ENCODE data around the gene ZCCHC7.
A peak's percentile ranks its signal among the peaks of the same experiment; 100 is the strongest.

Gene ZCCHC7

DNA sequence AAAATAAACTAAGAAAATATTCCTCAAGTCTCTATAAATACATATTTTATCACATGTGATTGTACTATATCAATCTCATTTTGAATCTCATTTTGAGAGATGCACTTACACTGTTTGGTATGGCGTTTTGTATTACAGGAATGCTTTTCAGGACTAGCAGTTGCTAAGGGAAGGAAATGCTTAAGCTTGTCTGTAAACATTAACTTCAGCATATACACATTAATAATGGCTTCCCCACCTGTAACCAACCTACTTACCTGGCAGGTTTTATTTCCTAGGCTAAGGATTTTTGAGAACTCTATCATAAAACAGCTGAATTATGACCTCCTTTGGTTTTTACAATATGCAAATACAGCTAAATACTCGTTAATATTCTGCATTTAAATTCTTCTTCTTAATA is 161.2 kb downstream of the ZCCHC7 start:
- TF ChIP-seq, protein P1, sequence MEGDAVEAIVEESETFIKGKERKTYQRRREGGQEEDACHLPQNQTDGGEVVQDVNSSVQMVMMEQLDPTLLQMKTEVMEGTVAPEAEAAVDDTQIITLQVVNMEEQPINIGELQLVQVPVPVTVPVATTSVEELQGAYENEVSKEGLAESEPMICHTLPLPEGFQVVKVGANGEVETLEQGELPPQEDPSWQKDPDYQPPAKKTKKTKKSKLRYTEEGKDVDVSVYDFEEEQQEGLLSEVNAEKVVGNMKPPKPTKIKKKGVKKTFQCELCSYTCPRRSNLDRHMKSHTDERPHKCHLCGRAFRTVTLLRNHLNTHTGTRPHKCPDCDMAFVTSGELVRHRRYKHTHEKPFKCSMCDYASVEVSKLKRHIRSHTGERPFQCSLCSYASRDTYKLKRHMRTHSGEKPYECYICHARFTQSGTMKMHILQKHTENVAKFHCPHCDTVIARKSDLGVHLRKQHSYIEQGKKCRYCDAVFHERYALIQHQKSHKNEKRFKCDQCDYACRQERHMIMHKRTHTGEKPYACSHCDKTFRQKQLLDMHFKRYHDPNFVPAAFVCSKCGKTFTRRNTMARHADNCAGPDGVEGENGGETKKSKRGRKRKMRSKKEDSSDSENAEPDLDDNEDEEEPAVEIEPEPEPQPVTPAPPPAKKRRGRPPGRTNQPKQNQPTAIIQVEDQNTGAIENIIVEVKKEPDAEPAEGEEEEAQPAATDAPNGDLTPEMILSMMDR (IDR thresholded peaks at IDR 0.05; ENCODE audit: insufficient read depth, low read length, missing control alignments), result no peak
- ChIA-PET CTCF (interaction anchor here (1.0 kb wide), 1 partner anchor 22 kb away, joined by 3 read pairs; no protein-coding TSS in a partner anchor), POLR2A (no interaction called here)
- no peak overlapping the region for H3K4me3 ChIP-seq (ENCODE audit: low read depth, low read length)
- no peak for DNase-seq (ENCODE audit: low read depth, low spot score)

DNA sequence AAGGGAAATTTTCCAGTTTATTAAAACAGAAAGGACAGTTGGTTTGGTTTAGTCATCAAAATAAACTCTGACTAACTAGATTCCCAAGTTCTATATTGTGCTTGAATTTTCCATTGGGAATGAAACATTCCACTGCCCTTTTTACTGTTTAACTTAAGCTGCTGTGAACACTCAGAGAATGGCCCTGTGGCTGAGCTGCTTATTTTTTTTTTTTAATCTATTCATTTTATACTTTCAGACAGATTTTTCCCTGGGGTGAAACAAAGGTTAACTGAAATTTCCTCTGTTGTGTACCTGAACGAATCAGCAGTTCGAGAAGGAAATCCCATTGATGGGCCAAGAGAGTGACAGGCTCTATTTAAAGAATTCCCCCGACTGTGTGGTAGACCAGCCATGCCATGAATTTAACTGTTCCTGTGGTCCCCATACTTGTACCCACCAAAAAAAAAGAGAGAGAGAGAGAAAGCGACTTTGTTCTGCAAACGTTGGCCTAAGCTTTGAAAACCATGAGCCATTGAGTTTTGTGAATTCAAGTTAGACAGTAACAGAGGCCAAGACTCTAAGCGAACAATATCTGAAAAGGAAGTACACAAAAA is 163.5 kb downstream of the ZCCHC7 start:
- H3K4me3 ChIP-seq (ENCODE audit: low read depth, low read length), result no peak overlapping the region
- peak; percentile 17 for DNase-seq (ENCODE audit: low read depth, low spot score)
- TF ChIP-seq, protein P1 (IDR thresholded peaks at IDR 0.05; ENCODE audit: insufficient read depth, low read length, missing control alignments), result no peak
- POLR2A ChIA-PET, result interaction anchor here (1.4 kb wide), 1 partner anchor 163 kb away, joined by 3 read pairs; no protein-coding TSS in a partner anchor
- CTCF ChIA-PET, result no interaction called here

DNA sequence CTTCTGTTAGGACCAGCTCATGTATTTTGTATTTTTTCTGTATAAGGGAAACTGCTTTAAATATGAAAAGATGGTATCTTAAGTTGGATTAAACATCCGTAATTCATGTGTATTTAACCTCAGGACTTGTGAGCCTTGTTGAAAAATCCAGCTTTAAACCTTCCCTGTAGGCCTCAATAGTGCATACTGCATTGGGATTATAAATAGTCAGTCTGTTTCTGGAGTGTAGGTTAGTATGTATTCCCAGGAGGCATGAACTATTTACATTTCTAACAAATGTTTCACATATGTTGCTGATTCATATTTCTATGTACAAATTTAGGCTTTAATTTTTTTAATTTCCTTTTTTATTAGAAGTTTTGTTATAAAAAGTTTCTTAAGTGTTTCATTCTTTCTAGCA is 164.3 kb downstream of the ZCCHC7 start:
- ChIA-PET CTCF (interaction anchor here (1.4 kb wide), 1 partner anchor 21 kb away, joined by 3 read pairs; no protein-coding TSS in a partner anchor), POLR2A (interaction anchor here (1.4 kb wide), 1 partner anchor 164 kb away, joined by 3 read pairs; no protein-coding TSS in a partner anchor)
- DNase-seq (ENCODE audit: low read depth, low spot score), result peak; percentile 23
- TF ChIP-seq, protein P1 (IDR thresholded peaks at IDR 0.05; ENCODE audit: insufficient read depth, low read length, missing control alignments), result no peak
- H3K4me3 ChIP-seq (ENCODE audit: low read depth, low read length), result no peak overlapping the region

DNA sequence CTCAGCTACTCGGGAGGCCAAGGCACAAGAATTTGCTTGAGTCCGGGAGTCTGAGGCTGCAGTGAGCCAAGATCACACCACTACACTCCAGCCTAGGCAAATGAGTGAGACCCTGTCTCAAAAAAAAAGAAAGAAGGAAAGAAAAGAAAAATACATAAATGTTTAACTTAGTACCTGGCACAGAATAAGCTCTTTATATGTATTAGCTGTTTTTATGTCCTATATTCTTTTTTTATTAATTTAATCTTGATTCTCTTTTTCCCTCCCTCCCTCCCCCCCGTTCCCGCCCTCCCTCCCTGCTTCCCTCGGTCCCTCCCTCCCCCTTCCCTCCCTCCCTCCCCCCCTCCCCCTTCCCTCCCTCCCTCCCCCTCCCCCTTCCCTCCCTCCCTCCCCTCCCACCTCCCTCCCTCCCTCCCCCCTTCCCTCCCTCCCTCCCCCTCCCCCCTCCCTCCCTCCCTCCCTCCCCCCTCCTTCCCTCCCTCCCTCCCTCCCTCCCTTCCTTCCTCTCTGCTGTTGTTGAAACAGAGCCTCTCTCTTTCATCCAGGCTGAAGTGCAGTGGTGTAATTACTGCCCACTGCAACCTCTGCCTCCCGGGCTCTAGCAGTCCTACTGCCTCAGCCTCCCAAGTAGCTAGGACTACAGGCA is 166.3 kb downstream of the ZCCHC7 start:
- POLR2A ChIA-PET, result no interaction called here
- TF ChIP-seq, protein P1 (IDR thresholded peaks at IDR 0.05; ENCODE audit: insufficient read depth, low read length, missing control alignments), result no peak
- no peak overlapping the region for H3K4me3 ChIP-seq (ENCODE audit: low read depth, low read length)
- CTCF ChIA-PET, result interaction anchor here (0.7 to 1.3 kb wide), 2 partner anchors 11 to 14 kb away, joined by 3 to 7 read pairs; no protein-coding TSS in a partner anchor
- no peak for DNase-seq (ENCODE audit: low read depth, low spot score)

DNA sequence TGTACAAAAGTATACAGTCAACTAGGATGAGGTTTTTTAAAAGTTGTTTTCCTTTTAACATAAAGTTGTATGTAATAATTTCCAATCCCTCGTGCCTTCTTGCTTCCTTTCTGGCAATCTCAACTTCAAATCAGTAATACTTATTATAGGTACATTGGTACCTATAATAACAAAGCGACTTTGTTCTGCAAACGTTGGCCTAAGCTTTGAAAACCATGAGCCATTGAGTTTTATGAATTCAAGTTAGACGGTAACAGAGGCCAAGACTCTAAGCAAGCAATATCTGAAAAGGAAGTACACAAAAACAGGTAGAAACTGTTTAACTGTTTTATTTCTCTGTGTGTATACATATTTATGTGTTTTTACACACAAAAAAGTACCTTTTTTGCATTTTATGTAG is 166.9 kb downstream of the ZCCHC7 start:
- H3K4me3 ChIP-seq (ENCODE audit: low read depth, low read length), result no peak overlapping the region
- POLR2A ChIA-PET, result no interaction called here
- no peak for DNase-seq (ENCODE audit: low read depth, low spot score)
- CTCF ChIA-PET, result interaction anchor here (1.3 kb wide), 1 partner anchor 10 kb away, joined by 7 read pairs; no protein-coding TSS in a partner anchor
- TF ChIP-seq, protein P1 (IDR thresholded peaks at IDR 0.05; ENCODE audit: insufficient read depth, low read length, missing control alignments), result no peak

DNA sequence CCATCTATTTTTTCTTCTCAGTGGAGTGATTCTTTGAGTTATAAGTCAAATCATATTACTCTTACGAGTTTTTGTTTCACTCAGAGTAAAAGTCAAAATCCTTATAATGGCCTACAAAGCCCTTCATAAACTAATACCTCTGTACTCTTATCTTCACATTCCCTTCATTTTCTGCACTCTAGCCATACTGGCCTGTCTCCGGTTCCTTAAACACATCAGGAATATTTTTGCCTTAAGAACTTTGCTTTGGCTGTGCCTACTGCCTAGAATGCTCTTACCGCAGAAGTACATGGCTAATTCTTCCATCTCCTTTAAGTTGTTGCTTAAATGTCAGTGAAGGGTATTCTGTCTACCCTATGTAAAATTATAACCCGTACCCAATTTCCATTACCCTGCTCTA is 169.3 kb downstream of the ZCCHC7 start:
- TF ChIP-seq, protein P1 (IDR thresholded peaks at IDR 0.05; ENCODE audit: insufficient read depth, low read length, missing control alignments), result no peak
- no peak overlapping the region for H3K4me3 ChIP-seq (ENCODE audit: low read depth, low read length)
- ChIA-PET POLR2A (no interaction called here), CTCF (no interaction called here)
- no peak for DNase-seq (ENCODE audit: low read depth, low spot score)

Data from AG04449 (cell line).